Measurements from ENCODE around the gene DDX19B. TPM values are rescaled to one million over a fixed set of nuclear protein-coding genes. Genes with fewer than 3 reads are reported as not detected.
A peak's percentile ranks its signal among the peaks of the same experiment; 100 is the strongest.

DDX19B gene
- total and polyA plus RNA-seq, 2 donors (not counting 1 experiment from before 2014, with no cell fraction given), result 33.0 to 35.8 TPM

GRCh38 chr16:70301121-70301520 lies 2.1 kb downstream of the DDX19B start:
- Histone ChIP-seq H4K20me1 (ENCODE audit: control insufficient read depth, insufficient read depth, low read length, poor library complexity, severe bottlenecking) (no peaks in the 10 kb centered on the region), H3K36me3 (replicated peaks in 1 of 2; ENCODE audit: control extremely low read depth in 1 of 2, control insufficient read depth in 1 of 2, extremely low read depth in 1 of 2, insufficient read depth in 2 of 2, low read length in 1 of 2) (peaks cover 0 to 3% of the 10 kb centered on the region in 2 experiments), H3K4me2 (replicated peaks; ENCODE audit: low read depth, low read length, poor library complexity, severe bottlenecking) (no peak overlapping the region), H3K9me3 (ENCODE audit: control extremely low read depth in 1 of 3, control insufficient read depth in 2 of 3, insufficient read depth in 1 of 3, low read length in 2 of 3) (peaks cover 0 to 4% (median 3%) of the 10 kb centered on the region in 3 donors), H3K27ac (ENCODE audit: low read length in 2 of 2) (peak overlapping the region in 1 of 2 donors; percentile 3), H3K27me3 (replicated peaks in 1 of 4; ENCODE audit: control extremely low read depth in 1 of 4, control insufficient read depth in 3 of 4, insufficient read depth in 4 of 4, low read length in 3 of 4) (no peaks in the 10 kb centered on the region), H3K4me1 (ENCODE audit: control insufficient read depth in 2 of 2, insufficient read depth in 2 of 2, low read length in 2 of 2) (peaks cover 18 to 28% of the 10 kb centered on the region in 2 donors), H2AFZ (ENCODE audit: insufficient read depth, low read depth, low read length, poor library complexity, severe bottlenecking) (no peak overlapping the region), H3K4me3 (ENCODE audit: control extremely low read depth in 1 of 5, extremely low read depth in 1 of 5, insufficient read depth in 1 of 5, low read depth in 2 of 5, low read length in 4 of 5) (no peak overlapping the region), H3K79me2 (ENCODE audit: control insufficient read depth, insufficient read depth, low read length) (peaks cover 65% of the 10 kb centered on the region), H3K9ac (ENCODE audit: low read length) (no peak overlapping the region)
- no CpG with 5 or more reads among the region's 1 CpG for WGBS (ENCODE audit: insufficient coverage)
- H3K4me1 Mint-ChIP-seq, result peaks cover 44% of the 10 kb centered on the region
- peak overlapping the region; percentile 70 for H3K27ac Mint-ChIP-seq
- POLR2A ChIA-PET, result no interaction called here
- peak overlapping the region; percentile 58 for H3K4me3 Mint-ChIP-seq
- H3K27me3 Mint-ChIP-seq, result no peaks in the 10 kb centered on the region
- DNase-seq (no peak), ATAC-seq (ENCODE audit: low read depth) (no peak)
- CTCF ChIA-PET, result no interaction called here
- peaks cover 5% of the 10 kb centered on the region for H3K9me3 Mint-ChIP-seq (ENCODE audit: insufficient read depth)
- intact Hi-C loops (cut with micrococcal nuclease), result no loop called here
- no peak for TF ChIP-seq EZH2 (IDR thresholded peaks at IDR 0.05; ENCODE audit: borderline replicate concordance, insufficient read depth, low read depth, low read length, poor library complexity, severe bottlenecking)
- TF ChIP-seq, protein P1, sequence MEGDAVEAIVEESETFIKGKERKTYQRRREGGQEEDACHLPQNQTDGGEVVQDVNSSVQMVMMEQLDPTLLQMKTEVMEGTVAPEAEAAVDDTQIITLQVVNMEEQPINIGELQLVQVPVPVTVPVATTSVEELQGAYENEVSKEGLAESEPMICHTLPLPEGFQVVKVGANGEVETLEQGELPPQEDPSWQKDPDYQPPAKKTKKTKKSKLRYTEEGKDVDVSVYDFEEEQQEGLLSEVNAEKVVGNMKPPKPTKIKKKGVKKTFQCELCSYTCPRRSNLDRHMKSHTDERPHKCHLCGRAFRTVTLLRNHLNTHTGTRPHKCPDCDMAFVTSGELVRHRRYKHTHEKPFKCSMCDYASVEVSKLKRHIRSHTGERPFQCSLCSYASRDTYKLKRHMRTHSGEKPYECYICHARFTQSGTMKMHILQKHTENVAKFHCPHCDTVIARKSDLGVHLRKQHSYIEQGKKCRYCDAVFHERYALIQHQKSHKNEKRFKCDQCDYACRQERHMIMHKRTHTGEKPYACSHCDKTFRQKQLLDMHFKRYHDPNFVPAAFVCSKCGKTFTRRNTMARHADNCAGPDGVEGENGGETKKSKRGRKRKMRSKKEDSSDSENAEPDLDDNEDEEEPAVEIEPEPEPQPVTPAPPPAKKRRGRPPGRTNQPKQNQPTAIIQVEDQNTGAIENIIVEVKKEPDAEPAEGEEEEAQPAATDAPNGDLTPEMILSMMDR (IDR thresholded peaks at IDR 0.05), result no peak

- H3K27ac Mint-ChIP-seq, result no peak overlapping the region
- H3K79me2 ChIP-seq (ENCODE audit: control insufficient read depth, insufficient read depth, low read length), result peaks cover 80% of the 10 kb centered on the region
Observed at GRCh38 chr16:70302745-70303144, 3.8 kb downstream of the DDX19B start.

More at GRCh38 chr16:70302745-70303144, 3.8 kb downstream of the DDX19B start:
- H3K27me3 Mint-ChIP-seq, result no peaks in the 10 kb centered on the region
- H2AFZ ChIP-seq (ENCODE audit: insufficient read depth, low read depth, low read length, poor library complexity, severe bottlenecking), result no peak overlapping the region
- H3K9me3 ChIP-seq (ENCODE audit: control extremely low read depth in 1 of 3, control insufficient read depth in 2 of 3, insufficient read depth in 1 of 3, low read length in 2 of 3), result peaks cover 0 to 4% (median 3%) of the 10 kb centered on the region in 3 donors
- ATAC-seq (ENCODE audit: low read depth), result no peak
- DNase-seq, result no peak
- H3K36me3 ChIP-seq (replicated peaks in 1 of 2; ENCODE audit: control extremely low read depth in 1 of 2, control insufficient read depth in 1 of 2, extremely low read depth in 1 of 2, insufficient read depth in 2 of 2, low read length in 1 of 2), result peaks cover 0 to 3% of the 10 kb centered on the region in 2 experiments
- H3K4me1 Mint-ChIP-seq, result peaks cover 50% of the 10 kb centered on the region
- no peak for TF ChIP-seq EZH2 (IDR thresholded peaks at IDR 0.05; ENCODE audit: borderline replicate concordance, insufficient read depth, low read depth, low read length, poor library complexity, severe bottlenecking)
- TF ChIP-seq, protein P1 (IDR thresholded peaks at IDR 0.05), result no peak
- H3K27me3 ChIP-seq (replicated peaks in 1 of 4; ENCODE audit: control extremely low read depth in 1 of 4, control insufficient read depth in 3 of 4, insufficient read depth in 4 of 4, low read length in 3 of 4), result no peaks in the 10 kb centered on the region
- no peak overlapping the region for H3K4me3 ChIP-seq (ENCODE audit: control extremely low read depth in 1 of 5, extremely low read depth in 1 of 5, insufficient read depth in 1 of 5, low read depth in 2 of 5, low read length in 4 of 5)
- peaks cover 18 to 28% of the 10 kb centered on the region in 2 donors for H3K4me1 ChIP-seq (ENCODE audit: control insufficient read depth in 2 of 2, insufficient read depth in 2 of 2, low read length in 2 of 2)
- intact Hi-C loops (cut with micrococcal nuclease), result no loop called here
- H4K20me1 ChIP-seq (ENCODE audit: control insufficient read depth, insufficient read depth, low read length, poor library complexity, severe bottlenecking), result no peaks in the 10 kb centered on the region
- no CpG with 5 or more reads among the region's 1 CpG for WGBS (ENCODE audit: insufficient coverage)
- peaks cover 5% of the 10 kb centered on the region for H3K9me3 Mint-ChIP-seq (ENCODE audit: insufficient read depth)
- H3K27ac ChIP-seq (ENCODE audit: low read length in 2 of 2), result peak overlapping the region in 1 of 2 donors; percentile 21
- H3K9ac ChIP-seq (ENCODE audit: low read length), result no peak overlapping the region
- ChIA-PET POLR2A (no interaction called here), CTCF (no interaction called here)
- H3K4me2 ChIP-seq (replicated peaks; ENCODE audit: low read depth, low read length, poor library complexity, severe bottlenecking), result no peak overlapping the region
- no peak overlapping the region for H3K4me3 Mint-ChIP-seq
